Prostate gland (tissue), 2 donors: Measurements from ENCODE around the gene PRKG1. TPM values are rescaled to one million over a fixed set of nuclear protein-coding genes. Genes with fewer than 3 reads are reported as not detected.

Experiments
- DNase-seq: peaks from one replicate; pipeline ENCODE4 v3.0.0-alpha.2; 2019; ENCODE audit warnings: low spot score
- H3K27ac ChIP-seq, 2 donors: fragments of 200-600 bp; sonication (generic); 2 replicates each; pipeline ENCODE4 v1.5.1; 2017 to 2019
- H3K27me3 ChIP-seq: fragments of 200-600 bp; sonication (generic); replicated peaks from 2 replicates; pipeline ENCODE4 v1.5.1; 2019; ENCODE audit not compliant: insufficient read depth
- H3K36me3 ChIP-seq, 2 donors: fragments of 200-600 bp; sonication (generic); 1 replicate in 1 of 2; 2 replicates in 1 of 2; pipeline versions ENCODE4 v1.5.1 to v1.8.1; 2017 to 2019
- H3K4me1 ChIP-seq: fragments of 200-600 bp; sonication (generic); replicated peaks from 2 replicates; pipeline ENCODE4 v1.5.1; 2019
- H3K4me3 ChIP-seq, 2 donors: fragments of 200-600 bp; sonication (generic); 2 replicates each; pipeline ENCODE4 v1.5.1; 2017 to 2019
- H3K9me3 ChIP-seq: fragments of 200-600 bp; sonication (generic); 2 replicates; pipeline ENCODE4 v1.5.1; 2017
- CTCF ChIP-seq, 4 experiments: fragments of 200-600 bp in 2 of 4; fragments of 450-650 bp in 2 of 4; sonication (generic) in 2 of 4; IDR thresholded peaks; 1 replicate in 3 of 4; 2 replicates in 1 of 4; pipeline ENCODE4 v1.5.1; 2016 to 2019; ENCODE audit warnings: antibody characterized with exemption in 4 of 4, mild to moderate bottlenecking in 2 of 4, moderate library complexity in 2 of 4
- POLR2A ChIP-seq: fragments of 450-650 bp; IDR thresholded peaks from one replicate; pipeline ENCODE4 v1.6.1; 2016; ENCODE audit warnings: antibody characterized with exemption, mild to moderate bottlenecking
- POLR2AphosphoS5 ChIP-seq: sonication (generic); formaldehyde crosslinking; IDR thresholded peaks from one replicate; pipeline ENCODE4 v1.6.1; 2017; ENCODE audit warnings: antibody characterized with exemption
- WGBS: methylation state at CpG from one replicate; pipeline ENCODE4 v1.1.5; 2018; 5-methylcytosine and 5-hydroxymethylcytosine counted together
- intact Hi-C: fragments of 100-400 bp; cut with DNase I; formaldehyde crosslinking; loops from one replicate; pipeline ENCODE4 v1.14.2; 2022
- total RNA-seq, 2 donors: library from RNA; depleted of rRNA; stranded (reverse); fragments of >200 nt; gene quantifications; one replicate each; pipeline ENCODE4 v1.1.0, GENCODE V29; 2016

PRKG1 gene
- total RNA-seq, 2 donors from 2014 or later, result 2.7 to 9.0 TPM

DNA sequence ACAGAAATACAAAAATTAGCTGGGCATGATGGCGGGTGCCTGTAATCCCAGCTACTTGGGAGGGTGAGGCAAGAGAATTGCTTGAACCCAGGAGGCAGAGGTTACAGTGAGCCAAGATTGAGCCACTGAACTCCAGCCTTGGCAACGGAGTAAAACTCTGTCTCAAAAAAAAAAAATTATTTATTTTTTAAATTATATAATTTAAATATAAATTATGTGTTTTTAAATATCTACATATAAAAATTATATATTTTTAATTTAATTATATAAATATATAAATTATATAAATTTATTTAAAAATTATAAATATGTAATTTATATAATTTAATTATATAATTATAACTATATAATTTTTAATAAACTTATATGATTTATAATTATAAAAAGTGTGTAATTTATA lies 51.2 kb downstream of the PRKG1 start:
- 94% methylated on average over 2 of the region's 2 CpGs for WGBS
- no peak overlapping the region for H3K27ac ChIP-seq
- H3K27me3 ChIP-seq, result no peaks in the 10 kb centered on the region
- intact Hi-C loops, result no loop called here
- H3K4me3 ChIP-seq, result no peak overlapping the region
- no peak for TF ChIP-seq POLR2A
- TF ChIP-seq CTCF (IDR thresholded peaks at IDR 0.05), result no peak
- no peak for TF ChIP-seq POLR2AphosphoS5
- no peaks in the 10 kb centered on the region for H3K36me3 ChIP-seq
- no peaks in the 10 kb centered on the region for H3K4me1 ChIP-seq
- no peak for DNase-seq
- no peaks in the 10 kb centered on the region for H3K9me3 ChIP-seq

GRCh38 chr10:51129946-51130544 lies 55.8 kb downstream of the PRKG1 start:
- H3K36me3 ChIP-seq, result no peaks in the 10 kb centered on the region
- H3K4me3 ChIP-seq, result no peak overlapping the region
- WGBS, result 55% methylated on average over 2 of the region's 2 CpGs
- no peaks in the 10 kb centered on the region for H3K27me3 ChIP-seq
- intact Hi-C loops, result no loop called here
- H3K27ac ChIP-seq, result no peak overlapping the region
- DNase-seq, result no peak
- H3K4me1 ChIP-seq, result no peaks in the 10 kb centered on the region
- no peaks in the 10 kb centered on the region for H3K9me3 ChIP-seq
- TF ChIP-seq POLR2A, result no peak
- no peak for TF ChIP-seq POLR2AphosphoS5
- no peak for TF ChIP-seq CTCF (IDR thresholded peaks at IDR 0.05)

- intact Hi-C loops, result no loop called here
- no peak overlapping the region for H3K4me3 ChIP-seq
- WGBS, result 75% methylated on average over 2 of the region's 2 CpGs
- H3K27me3 ChIP-seq, result no peaks in the 10 kb centered on the region
- no peaks in the 10 kb centered on the region for H3K36me3 ChIP-seq
- TF ChIP-seq CTCF (IDR thresholded peaks at IDR 0.05), result no peak
- no peak for TF ChIP-seq POLR2A
- no peak for TF ChIP-seq POLR2AphosphoS5
- H3K9me3 ChIP-seq, result no peaks in the 10 kb centered on the region
- DNase-seq, result no peak
- no peaks in the 10 kb centered on the region for H3K4me1 ChIP-seq
- no peak overlapping the region for H3K27ac ChIP-seq
Observed at GRCh38 chr10:51137756-51138529, 63.7 kb downstream of the PRKG1 start.

GRCh38 chr10:51139176-51139575 lies 64.9 kb downstream of the PRKG1 start:
- 83% methylated on average over 1 of the region's 1 CpG for WGBS
- no peak overlapping the region for H3K27ac ChIP-seq
- H3K9me3 ChIP-seq, result no peaks in the 10 kb centered on the region
- DNase-seq, result no peak
- no peaks in the 10 kb centered on the region for H3K27me3 ChIP-seq
- intact Hi-C loops, result no loop called here
- no peak overlapping the region for H3K4me3 ChIP-seq
- no peaks in the 10 kb centered on the region for H3K4me1 ChIP-seq
- no peak for TF ChIP-seq CTCF (IDR thresholded peaks at IDR 0.05)
- no peak for TF ChIP-seq POLR2A
- TF ChIP-seq POLR2AphosphoS5, result no peak
- no peaks in the 10 kb centered on the region for H3K36me3 ChIP-seq

GRCh38 chr10:51141010-51141409 lies 66.7 kb downstream of the PRKG1 start:
- intact Hi-C loops, result no loop called here
- WGBS, result 54% methylated on average over 2 of the region's 2 CpGs
- Histone ChIP-seq H3K27ac (no peak overlapping the region), H3K4me3 (no peak overlapping the region), H3K36me3 (no peaks in the 10 kb centered on the region), H3K27me3 (no peaks in the 10 kb centered on the region), H3K9me3 (no peaks in the 10 kb centered on the region), H3K4me1 (no peaks in the 10 kb centered on the region)
- DNase-seq, result no peak
- TF ChIP-seq POLR2A (no peak), CTCF (IDR thresholded peaks at IDR 0.05) (no peak), POLR2AphosphoS5 (no peak)
